Stimulated activated CD8-positive, alpha-beta memory T cell treated with anti-CD3 and anti-CD28 coated beads, Interleukin-7, amount 100 ng/mL, for 48 hours (primary cell): ENCODE data around the gene DNMBP.
"Not testable (repeated sequence)": the region's sequence is repeated elsewhere in the genome, so short reads cannot be mapped to it uniquely, and the experiment has no call there.

Source experiments
- DNase-seq, 2 donors: peaks; one replicate each; pipeline ENCODE4 v3.0.0-alpha.2; 2020; ENCODE audit warnings: low read depth in 1 of 2; ENCODE audit errors: extremely low read depth in 1 of 2

DNMBP gene

DNA sequence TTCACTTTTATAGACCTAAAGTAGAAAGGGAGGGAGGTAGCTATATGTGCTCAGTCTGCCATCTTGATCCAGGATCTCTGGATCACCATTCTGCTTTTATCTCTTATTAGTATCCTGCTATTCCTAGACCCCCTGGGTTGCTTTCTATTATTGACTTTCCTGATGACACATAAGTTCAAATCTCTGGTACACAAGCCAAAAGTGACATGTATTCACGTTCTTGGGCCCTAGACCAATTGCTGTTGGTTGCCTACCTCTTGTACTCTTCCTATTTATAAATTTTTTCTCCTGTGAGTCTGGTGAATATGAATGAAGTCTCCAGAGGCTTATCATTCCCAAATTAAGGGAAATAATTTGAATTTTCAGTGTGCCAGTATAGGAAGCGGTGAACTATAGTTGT, 56.9 kb downstream of the DNMBP start:
- DNase-seq: no peak

DNA sequence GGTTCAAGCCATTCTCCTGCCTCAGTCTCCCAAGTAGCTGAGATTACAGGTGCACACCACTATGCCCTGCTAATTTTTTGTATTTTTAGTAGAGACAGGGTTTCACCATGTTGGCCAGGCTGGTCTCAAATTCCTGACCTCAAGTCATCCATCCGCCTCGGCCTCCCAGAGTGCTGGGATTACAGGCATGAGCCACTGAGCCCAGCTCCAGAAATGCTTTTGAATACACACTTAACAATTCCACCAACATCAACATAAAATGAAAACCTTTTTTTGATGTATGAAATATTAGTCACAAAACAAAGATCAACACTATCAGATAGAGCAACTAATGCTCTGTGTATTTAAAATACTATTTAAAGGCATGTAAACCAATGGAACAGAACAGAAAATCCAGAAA, 63.7 kb downstream of the DNMBP start:
- DNase-seq: not testable (repeated sequence)

GRCh38 chr10:99945263-99945662, 64.5 kb downstream of the DNMBP start:
- no peak for DNase-seq

GRCh38 chr10:99944860-99945259, 64.9 kb downstream of the DNMBP start:
- DNase-seq: no peak

- DNase-seq: no peak
Observed at GRCh38 chr10:99943908-99944307, 65.8 kb downstream of the DNMBP start.

- no peak for DNase-seq
Observed at GRCh38 chr10:99941942-99942820, 67.6 kb downstream of the DNMBP start.

DNA sequence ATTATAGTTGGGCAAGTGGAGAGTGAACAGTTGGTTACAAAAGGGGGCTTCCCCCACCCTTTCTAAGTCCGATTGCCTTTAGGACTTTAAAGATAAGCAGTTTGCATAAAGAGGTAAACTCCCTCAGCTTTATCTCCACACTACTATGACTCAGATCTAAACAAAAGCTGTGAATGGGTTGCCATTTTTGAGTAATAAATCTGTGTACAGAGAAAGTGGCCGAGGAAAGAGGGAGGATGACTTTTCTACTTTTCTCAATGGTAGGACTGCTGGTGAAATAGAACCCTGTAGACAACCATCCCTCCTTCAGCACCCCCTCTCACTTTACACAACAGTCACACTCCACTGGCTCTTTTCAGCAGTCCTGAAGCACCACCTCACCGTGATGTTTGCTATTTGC, 71.2 kb downstream of the DNMBP start:
- DNase-seq: no peak

GRCh38 chr10:99937630-99938029, 72.1 kb downstream of the DNMBP start:
- DNase-seq: peak in 1 of 2 donors; percentile 1

DNA sequence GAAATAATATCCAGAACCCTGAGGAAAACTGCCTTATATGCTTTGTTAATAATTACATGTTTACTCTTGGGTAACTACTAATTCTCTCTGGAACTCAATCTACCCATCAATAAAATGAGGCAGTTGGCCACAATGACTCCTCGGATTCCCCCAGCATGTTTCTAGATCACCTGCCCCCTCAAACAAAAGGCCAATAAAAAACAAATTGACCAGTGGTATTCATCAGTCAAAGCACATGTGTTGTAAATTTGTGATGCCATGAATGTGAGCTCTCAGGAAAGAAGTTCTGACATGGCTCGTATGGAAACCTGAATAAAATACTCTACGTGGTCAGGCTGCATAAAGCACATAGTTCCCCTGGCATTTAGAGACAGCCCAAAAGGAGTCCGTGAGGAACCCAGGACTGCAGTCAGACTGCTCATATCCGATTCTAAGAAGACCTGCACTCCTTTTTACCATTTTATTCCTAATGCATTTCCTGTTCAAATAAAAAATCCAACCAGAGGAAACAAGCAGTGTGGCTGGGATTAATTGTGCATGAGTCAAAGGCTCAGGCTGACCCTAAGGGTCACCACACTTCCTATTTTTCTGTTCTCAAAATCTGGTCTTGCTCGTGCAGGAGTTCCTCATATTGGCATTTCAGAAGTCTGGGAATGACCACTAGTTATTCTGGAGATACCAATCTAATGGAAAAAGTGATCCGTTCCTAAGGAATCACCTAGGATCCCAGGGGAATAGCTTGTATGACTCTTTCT, 77.4 kb downstream of the DNMBP start:
- not testable (repeated sequence) for DNase-seq

- no peak for DNase-seq
Observed at GRCh38 chr10:99930731-99931550, 78.8 kb downstream of the DNMBP start.

GRCh38 chr10:99929360-99929759, 80.4 kb downstream of the DNMBP start:
- DNase-seq: no peak

- no peak for DNase-seq
Observed at GRCh38 chr10:99927721-99928280, 81.9 kb downstream of the DNMBP start.

DNA sequence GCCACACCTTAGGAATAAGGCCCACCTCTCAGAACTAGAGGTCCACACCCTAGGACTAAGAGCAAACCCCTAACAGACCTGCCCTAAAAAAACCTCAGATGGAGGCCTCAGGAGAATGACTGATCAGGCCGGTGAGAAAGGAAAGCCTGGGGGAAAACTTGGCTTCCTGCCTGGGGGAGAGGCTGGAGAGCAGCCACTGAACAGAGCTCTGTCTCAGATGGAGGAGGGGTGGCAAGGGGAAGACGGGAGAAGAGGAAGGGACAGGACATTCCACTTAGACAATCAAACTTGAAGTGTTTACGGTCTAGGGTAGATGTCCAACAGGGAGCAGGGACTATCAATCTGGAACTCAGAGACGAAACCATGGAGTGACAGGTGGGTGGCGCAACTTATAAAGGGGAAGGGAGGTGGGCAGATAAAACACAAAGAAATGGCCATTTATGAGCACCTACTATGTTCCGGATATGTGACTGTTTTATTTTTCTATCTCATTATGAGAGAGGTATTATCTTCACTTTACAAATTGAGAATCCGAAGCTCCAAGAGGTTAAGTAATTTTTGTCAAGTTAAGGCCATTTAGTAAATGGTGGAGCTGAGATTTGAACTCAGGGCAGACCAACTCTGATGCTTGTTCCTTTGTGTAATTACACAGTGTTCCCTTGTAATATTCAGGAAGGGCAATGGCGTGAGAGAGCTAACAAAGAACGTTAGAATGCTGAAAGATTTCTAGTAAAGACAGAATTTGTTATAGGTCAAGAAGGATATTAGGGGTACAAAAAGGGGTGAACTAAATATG, 82.6 kb downstream of the DNMBP start:
- DNase-seq: no peak

DNA sequence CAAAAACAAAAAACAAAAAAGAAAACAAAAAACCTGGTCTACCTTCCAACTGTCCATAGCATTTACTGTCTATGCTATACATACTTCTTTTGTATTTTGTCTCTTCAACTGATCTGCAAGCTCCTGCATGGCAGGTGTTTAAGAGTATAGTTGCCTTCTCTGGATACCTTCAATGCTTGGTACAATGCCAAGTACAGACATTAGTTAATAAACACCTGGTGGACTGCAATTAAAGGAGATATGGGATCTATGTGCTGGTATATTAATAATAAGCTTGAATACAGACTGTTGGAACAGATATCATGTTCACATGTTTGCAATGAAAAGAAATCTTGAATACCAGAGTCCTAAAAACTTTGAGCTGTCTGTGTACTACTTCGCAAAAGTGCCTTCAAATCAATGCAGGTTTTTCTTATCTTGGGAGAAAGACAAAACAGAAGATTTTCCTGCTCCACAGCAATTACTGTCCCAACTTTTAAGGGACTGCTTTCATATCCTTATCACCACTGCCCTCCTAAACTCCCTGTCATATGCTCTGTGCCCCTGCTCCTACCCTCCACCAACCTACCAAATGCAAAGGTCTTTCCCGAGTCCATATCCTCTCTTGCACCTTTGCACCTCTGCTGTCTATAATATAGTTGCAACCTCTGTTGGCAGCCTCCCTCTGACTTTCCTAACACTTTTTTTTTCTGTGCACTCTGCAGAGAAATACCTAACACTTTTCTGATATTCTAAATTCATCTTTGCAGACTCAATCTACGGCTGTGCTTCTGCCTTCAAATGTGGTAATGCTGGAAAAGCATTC, 85.1 kb downstream of the DNMBP start:
- no peak for DNase-seq

DNA sequence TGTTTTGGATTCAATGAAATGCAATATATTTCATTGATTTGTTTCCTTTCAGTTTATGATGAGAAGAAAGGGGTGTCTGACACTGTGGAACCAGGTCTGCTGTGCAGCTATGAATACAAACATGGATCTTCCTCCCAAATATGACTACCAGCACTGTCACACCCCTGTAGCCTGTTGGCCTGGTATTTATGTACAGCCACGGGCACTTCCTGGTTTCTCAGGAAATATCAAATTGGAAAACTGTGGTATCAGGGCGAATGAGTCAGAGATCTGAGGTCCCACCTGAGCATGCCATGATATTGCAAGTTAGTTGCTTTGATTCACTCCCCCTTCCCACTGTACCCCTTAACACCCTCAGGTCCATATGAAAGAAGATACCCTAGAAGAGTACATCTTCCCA, 87.8 kb downstream of the DNMBP start:
- no peak for DNase-seq

DNA sequence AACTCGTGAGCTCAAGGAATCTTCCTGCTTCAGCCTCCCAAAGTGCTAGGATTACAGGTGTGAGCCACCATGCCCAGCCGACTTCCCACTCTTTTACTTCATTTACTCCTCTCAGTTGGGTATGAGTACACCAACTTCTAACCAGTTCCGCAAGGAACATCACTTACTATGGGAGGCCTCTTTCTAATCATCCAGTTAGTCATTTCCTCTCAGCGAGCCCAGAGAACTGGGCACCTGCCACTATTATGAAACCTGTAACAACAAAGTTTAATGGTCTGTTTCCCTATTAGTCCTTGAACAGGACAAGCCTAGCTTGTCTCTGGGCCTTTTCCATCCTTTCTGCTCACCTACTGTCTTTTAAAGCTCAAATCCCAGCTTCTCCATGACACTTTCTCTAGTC, 88.8 kb downstream of the DNMBP start:
- DNase-seq: no peak

GRCh38 chr10:99920486-99920885, 89.3 kb downstream of the DNMBP start:
- no peak for DNase-seq

GRCh38 chr10:99917963-99918825, 91.6 kb downstream of the DNMBP start:
- DNase-seq: no peak
